B cell (primary cell): Measurements from ENCODE around the gene CRIM1. TPM values are rescaled to one million over a fixed set of nuclear protein-coding genes. Genes with fewer than 3 reads are reported as not detected.

Source experiments
- ATAC-seq: fragments of 200-7000 bp; cut with Tn5 transposase; one replicate; pipeline ENCODE4 v1.10.0; 2021; ENCODE audit warnings: low read depth, mild to moderate bottlenecking, moderate number of reproducible peaks, moderate library complexity
- CTCF ChIA-PET: fragments of 350-600 bp; sonication (Branson Sonifier 250); formaldehyde crosslinking; loops from one replicate; lab custom pipeline; 2021; ENCODE audit warnings: antibody characterized with exemption, inconsistent platforms; lab: Charles Lee
- POLR2A ChIA-PET: fragments of 350-600 bp; sonication (Branson Sonifier 250); formaldehyde crosslinking; loops from one replicate; lab custom pipeline; 2021; ENCODE audit warnings: antibody characterized with exemption; lab: Charles Lee
- DNase-seq: peaks from one replicate; pipeline ENCODE4 v3.0.0; 2013
- H2AFZ ChIP-seq: 2 replicates; pipeline ENCODE4 v1.6.1; 2012; ENCODE audit warnings: mild to moderate bottlenecking, low read depth, low read length; ENCODE audit not compliant: insufficient read depth, poor library complexity, severe bottlenecking
- H3K27ac ChIP-seq, 2 donors: 1 replicate in 1 of 2; 2 replicates in 1 of 2; pipeline ENCODE4 v1.5.1; 2012 to 2013; ENCODE audit warnings: low read length in 2 of 2, mild to moderate bottlenecking in 2 of 2, moderate library complexity in 1 of 2
- H3K27me3 ChIP-seq, 4 experiments: fragments of 200-600 bp in 1 of 4; sonication (generic) in 1 of 4; replicated peaks in 1 of 4; 1 replicate in 2 of 4; 2 replicates in 2 of 4; pipeline versions ENCODE4 v1.6.1 to v1.7.0; 2013 to 2016; ENCODE audit warnings: low read length in 3 of 4, mild to moderate bottlenecking in 2 of 4, mixed read lengths in 1 of 4, moderate library complexity in 1 of 4; ENCODE audit not compliant: insufficient read depth in 4 of 4, control insufficient read depth in 3 of 4; ENCODE audit errors: control extremely low read depth in 1 of 4
- H3K36me3 ChIP-seq, 2 experiments: replicated peaks in 1 of 2; 1 replicate in 1 of 2; 2 replicates in 1 of 2; pipeline versions ENCODE4 v1.6.1 to v1.7.1; 2013; ENCODE audit warnings: low read length in 1 of 2; ENCODE audit not compliant: insufficient read depth in 2 of 2, control insufficient read depth in 1 of 2; ENCODE audit errors: control extremely low read depth in 1 of 2, extremely low read depth in 1 of 2
- H3K4me1 ChIP-seq, 2 donors: fragments of 200-600 bp in 1 of 2; sonication (generic) in 1 of 2; 1 replicate in 1 of 2; 2 replicates in 1 of 2; pipeline versions ENCODE4 v1.5.1 to v1.6.1; 2013 to 2017; ENCODE audit warnings: low read length in 2 of 2; ENCODE audit not compliant: control insufficient read depth in 2 of 2, insufficient read depth in 2 of 2
- H3K4me2 ChIP-seq: replicated peaks from 2 replicates; pipeline ENCODE3; 2012; ENCODE audit warnings: mild to moderate bottlenecking, low read depth, low read length; ENCODE audit not compliant: poor library complexity, severe bottlenecking
- H3K4me3 ChIP-seq, 5 experiments: fragments of 200-600 bp in 1 of 5; sonication (generic) in 1 of 5; 1 replicate in 3 of 5; 2 replicates in 2 of 5; pipeline versions ENCODE4 v1.5.1 to v1.7.0; 2011 to 2016; ENCODE audit warnings: low read length in 4 of 5, mild to moderate bottlenecking in 4 of 5, low read depth in 2 of 5, control low read depth in 1 of 5, moderate library complexity in 1 of 5; ENCODE audit not compliant: insufficient read depth in 1 of 5; ENCODE audit errors: control extremely low read depth in 1 of 5, extremely low read depth in 1 of 5
- H3K79me2 ChIP-seq: fragments of 200-600 bp; sonication (generic); one replicate; pipeline ENCODE4 v1.6.0; 2016; ENCODE audit warnings: low read length; ENCODE audit not compliant: control insufficient read depth, insufficient read depth
- H3K9ac ChIP-seq: fragments of 200-600 bp; sonication (generic); 2 replicates; pipeline ENCODE4 v1.6.1; 2017; ENCODE audit warnings: mild to moderate bottlenecking, low read length, moderate library complexity
- H3K9me3 ChIP-seq, 3 donors: one replicate each; pipeline versions ENCODE4 v1.6.1 to v1.7.1; 2013; ENCODE audit warnings: low read length in 2 of 3; ENCODE audit not compliant: control insufficient read depth in 2 of 3, insufficient read depth in 1 of 3; ENCODE audit errors: control extremely low read depth in 1 of 3
- H4K20me1 ChIP-seq: 2 replicates; pipeline ENCODE4 v1.6.0; 2012; ENCODE audit warnings: mild to moderate bottlenecking, low read length; ENCODE audit not compliant: insufficient read depth, control insufficient read depth, poor library complexity, severe bottlenecking
- H3K27ac Mint-ChIP-seq: one replicate; pipeline ENCODE4 v1.8.0; 2021; ENCODE audit warnings: mixed read lengths
- H3K27me3 Mint-ChIP-seq: one replicate; pipeline ENCODE4 v1.8.0; 2021; ENCODE audit warnings: mixed read lengths
- H3K4me1 Mint-ChIP-seq: one replicate; pipeline ENCODE4 v1.8.0; 2021; ENCODE audit warnings: mixed read lengths
- H3K4me3 Mint-ChIP-seq: one replicate; pipeline ENCODE4 v1.8.0; 2021; ENCODE audit warnings: mixed read lengths
- H3K9me3 Mint-ChIP-seq: one replicate; pipeline ENCODE4 v1.8.0; 2022; ENCODE audit warnings: mixed read lengths; ENCODE audit not compliant: insufficient read depth
- CTCF ChIP-seq: fragments of 200-600 bp; IDR thresholded peaks from one replicate; pipeline ENCODE4 v1.8.0; 2022; ENCODE audit warnings: antibody characterized with exemption, mild to moderate bottlenecking
- EZH2 ChIP-seq: IDR thresholded peaks from 2 replicates; pipeline ENCODE4 v1.6.1; 2012; ENCODE audit warnings: borderline replicate concordance, low read depth, mild to moderate bottlenecking, moderate library complexity, low read length; ENCODE audit not compliant: insufficient read depth, poor library complexity, severe bottlenecking
- WGBS: methylation state at CpG from one replicate; pipeline ENCODE4 v1.1.5; 2013; ENCODE audit warnings: missing lambda C conversion rate; ENCODE audit not compliant: insufficient coverage; 5-methylcytosine and 5-hydroxymethylcytosine counted together
- intact Hi-C: fragments of 100-400 bp; cut with micrococcal nuclease; formaldehyde crosslinking; loops from one replicate; pipeline ENCODE4 v1.10.0; 2022
- polyA plus RNA-seq: library from polyadenylated mRNA; depleted of rRNA; stranded (reverse); fragments of >200 nt; gene quantifications from 2 replicates; pipeline ENCODE4 v1.2.3, GENCODE V29; 2012
- total RNA-seq, 2 donors: library from RNA; stranded (reverse); fragments of 120-200 nt in 1 of 2; gene quantifications; 1 replicate in 1 of 2; 2 replicates in 1 of 2; pipeline versions ENCODE4 v1.2.3 to v1.2.4, GENCODE V29; 2013 to 2022

The CRIM1 gene
- total and polyA plus RNA-seq, 2 donors (not counting 1 experiment from before 2014, with no cell fraction given), result 1.3 to 5.0 TPM

GRCh38 chr2:36549165-36549574 is 193.6 kb downstream of the CRIM1 start:
- H3K4me2 ChIP-seq, result no peak overlapping the region
- ChIA-PET POLR2A (no interaction called here), CTCF (no interaction called here)
- no peaks in the 10 kb centered on the region for H3K27me3 Mint-ChIP-seq
- no peak overlapping the region for H2AFZ ChIP-seq
- no peak overlapping the region for H3K9ac ChIP-seq
- H3K79me2 ChIP-seq, result no peaks in the 10 kb centered on the region
- no peak overlapping the region for H3K4me3 Mint-ChIP-seq
- ATAC-seq, result no peak
- H3K4me1 ChIP-seq, result no peaks in the 10 kb centered on the region
- H3K36me3 ChIP-seq, result peaks cover 2 to 29% of the 10 kb centered on the region in 2 experiments
- DNase-seq, result no peak
- no peak overlapping the region for H3K27ac Mint-ChIP-seq
- H3K27ac ChIP-seq, result no peak overlapping the region
- no peaks in the 10 kb centered on the region for H3K4me1 Mint-ChIP-seq
- no peak for TF ChIP-seq CTCF
- TF ChIP-seq EZH2, result no peak
- no peaks in the 10 kb centered on the region for H3K9me3 Mint-ChIP-seq
- intact Hi-C loops, result no loop called here
- H4K20me1 ChIP-seq, result no peaks in the 10 kb centered on the region
- no peaks in the 10 kb centered on the region for H3K9me3 ChIP-seq
- 40% methylated on average over 2 of the region's 7 CpGs for WGBS
- H3K4me3 ChIP-seq, result no peak overlapping the region
- H3K27me3 ChIP-seq, result no peaks in the 10 kb centered on the region

- H3K27me3 ChIP-seq, result no peaks in the 10 kb centered on the region
- H4K20me1 ChIP-seq, result no peaks in the 10 kb centered on the region
- no peak overlapping the region for H3K27ac ChIP-seq
- H3K9ac ChIP-seq, result no peak overlapping the region
- H3K79me2 ChIP-seq, result no peaks in the 10 kb centered on the region
- Mint-ChIP-seq H3K27me3 (no peaks in the 10 kb centered on the region), H3K4me3 (no peak overlapping the region), H3K9me3 (no peaks in the 10 kb centered on the region), H3K4me1 (no peaks in the 10 kb centered on the region), H3K27ac (no peak overlapping the region)
- peaks cover 0 to 36% of the 10 kb centered on the region in 2 experiments for H3K36me3 ChIP-seq
- no peak overlapping the region for H3K4me2 ChIP-seq
- CTCF ChIA-PET, result no interaction called here
- no peak for TF ChIP-seq EZH2
- no peak for TF ChIP-seq CTCF
- no CpG with 5 or more reads among the region's 5 CpGs for WGBS
- ATAC-seq (no peak), DNase-seq (no peak)
- no peak overlapping the region for H3K4me3 ChIP-seq
- H3K9me3 ChIP-seq, result no peaks in the 10 kb centered on the region
- H3K4me1 ChIP-seq, result no peaks in the 10 kb centered on the region
- H2AFZ ChIP-seq, result no peak overlapping the region
- POLR2A ChIA-PET, result no interaction called here
- intact Hi-C loops, result no loop called here
Observed at GRCh38 chr2:36550006-36550405, 194.4 kb downstream of the CRIM1 start.
